Embryonic facial prominence (tissue), 1 donor: Measurements from ENCODE around the gene MAL.

Experiments used
- DNase-seq: peaks from one replicate; pipeline ENCODE4 v3.0.0-alpha.2; 2016; ENCODE audit errors: extremely low spot score

MAL gene

GRCh38 chr2:95061601-95062183 lies 36.2 kb downstream of the MAL start:
- DNase-seq = no peak

GRCh38 chr2:95062242-95063085 lies 37.0 kb downstream of the MAL start:
- DNase-seq = no peak

DNA sequence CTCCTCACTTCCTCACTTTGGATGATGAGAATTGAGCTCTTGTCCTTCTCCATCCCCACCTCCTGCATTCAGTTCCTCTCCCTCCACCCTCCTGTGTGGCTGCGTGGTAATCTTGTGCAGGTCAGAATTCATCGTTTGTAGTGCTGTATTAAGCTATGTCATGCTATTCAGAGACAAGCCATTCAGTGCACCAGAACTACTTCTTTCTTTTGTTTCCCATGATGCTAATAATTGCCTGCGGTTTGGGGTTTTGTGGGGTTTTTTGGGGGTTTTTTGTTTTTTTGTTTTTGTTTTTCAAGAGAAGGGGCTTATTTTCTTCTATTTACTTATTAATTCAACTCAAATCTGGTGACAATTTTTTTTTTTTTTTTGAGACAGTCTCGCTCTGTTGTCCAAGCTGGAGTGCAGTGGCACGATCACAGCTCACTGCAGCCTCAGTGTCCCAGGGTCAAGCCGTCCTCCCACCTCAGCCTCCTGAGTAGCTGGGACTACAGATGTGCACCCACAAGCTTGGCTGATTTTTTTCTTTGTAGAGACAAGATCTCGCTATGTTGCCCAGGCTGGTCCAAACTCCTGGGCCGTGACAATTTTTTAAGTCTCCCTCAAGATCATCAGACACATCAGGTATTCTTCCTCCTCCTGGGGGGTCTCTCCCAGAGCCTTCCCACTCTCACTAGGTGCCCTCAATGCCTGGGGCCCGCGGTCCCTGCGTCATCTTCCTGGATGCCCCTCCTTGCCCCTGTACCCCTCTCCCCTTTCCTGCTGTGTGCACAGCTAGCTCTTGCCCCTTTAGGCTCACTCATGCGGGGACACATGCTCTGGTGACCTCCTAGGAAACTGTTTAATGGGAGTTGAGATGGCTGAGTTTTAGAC lies 37.8 kb downstream of the MAL start:
- no peak for DNase-seq

- no peak for DNase-seq
These were observed 42.7 kb downstream of the MAL start for GRCh38 chr2:95068256-95068655.

DNA sequence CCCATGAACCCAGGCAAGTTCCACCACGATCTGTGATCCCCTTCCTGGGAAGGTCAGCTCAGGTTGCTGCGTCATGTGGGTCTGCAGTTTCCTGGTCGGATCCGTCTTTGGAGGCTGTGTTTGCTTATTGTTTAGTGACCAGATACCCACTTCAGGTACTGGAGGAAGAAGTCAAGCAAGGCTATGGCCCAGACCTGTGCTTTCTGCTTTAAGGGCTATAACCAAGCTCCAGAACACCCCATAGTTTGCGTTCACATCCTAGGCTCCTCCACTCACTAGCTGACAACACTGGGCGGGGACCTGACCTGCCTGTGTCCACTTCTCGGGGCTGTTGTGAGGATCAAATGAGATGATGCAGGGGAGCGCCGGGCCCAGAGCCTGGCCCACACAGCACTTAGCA lies 44.0 kb downstream of the MAL start:
- DNase-seq = no peak

DNA sequence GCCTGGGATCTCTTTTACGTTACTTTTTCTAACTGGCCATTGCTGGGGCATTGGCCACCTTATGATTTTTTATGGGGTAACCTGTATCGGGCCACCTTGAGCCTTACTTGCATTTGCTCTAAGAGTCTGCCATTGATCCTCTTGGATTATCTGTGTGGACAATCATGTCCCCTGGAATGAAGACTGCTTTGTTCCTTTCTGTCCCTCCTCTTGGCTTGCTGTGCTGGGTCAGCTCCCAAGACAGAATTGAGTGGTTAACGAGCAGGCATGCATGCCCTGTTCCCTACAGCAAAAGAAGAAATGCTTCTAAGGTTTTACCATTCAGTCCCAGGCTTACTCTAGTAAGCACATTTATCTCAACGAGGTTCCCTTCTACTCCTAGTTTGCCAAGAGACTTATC lies 46.3 kb downstream of the MAL start:
- DNase-seq = no peak

GRCh38 chr2:95072424-95072823 lies 46.9 kb downstream of the MAL start:
- DNase-seq = no peak

DNA sequence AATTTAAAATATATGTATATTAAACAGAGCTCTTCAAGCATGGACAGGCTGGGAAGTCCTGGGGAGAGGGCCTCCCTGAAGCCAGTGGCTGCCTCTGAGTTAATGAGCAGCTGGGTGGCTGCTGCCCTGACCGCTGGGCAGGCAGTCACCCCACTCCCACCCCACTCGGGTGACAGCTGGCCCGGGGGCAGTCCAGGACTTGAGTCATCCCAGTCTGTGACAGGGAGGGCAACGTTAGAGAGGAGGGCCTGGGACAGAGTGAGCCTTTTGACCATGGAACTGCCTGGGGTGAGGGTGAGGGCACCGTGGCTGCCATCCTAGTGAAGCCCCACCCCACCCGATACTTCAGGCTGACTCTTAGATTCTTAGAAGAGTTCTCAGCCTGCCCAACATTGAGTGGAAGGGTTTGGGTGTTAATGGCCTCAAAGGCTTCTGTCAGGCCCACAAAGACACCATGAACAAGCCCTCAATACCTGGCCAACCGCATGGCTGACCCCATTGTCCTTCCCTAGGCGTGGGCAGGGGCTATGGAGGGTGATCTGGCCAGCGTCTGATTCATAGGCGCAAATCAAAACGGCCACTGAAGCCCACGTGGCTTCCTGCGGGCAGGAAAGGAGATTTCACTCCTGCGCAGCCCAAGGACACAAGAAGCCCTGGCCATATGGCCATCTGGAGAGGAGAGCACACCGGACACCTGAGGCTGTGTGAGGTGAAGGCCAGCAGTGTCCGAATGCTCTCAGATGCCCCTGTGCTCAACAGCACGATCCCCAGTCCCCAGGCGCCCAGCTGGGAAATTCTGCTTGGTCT lies 48.6 kb downstream of the MAL start:
- no peak for DNase-seq

DNA sequence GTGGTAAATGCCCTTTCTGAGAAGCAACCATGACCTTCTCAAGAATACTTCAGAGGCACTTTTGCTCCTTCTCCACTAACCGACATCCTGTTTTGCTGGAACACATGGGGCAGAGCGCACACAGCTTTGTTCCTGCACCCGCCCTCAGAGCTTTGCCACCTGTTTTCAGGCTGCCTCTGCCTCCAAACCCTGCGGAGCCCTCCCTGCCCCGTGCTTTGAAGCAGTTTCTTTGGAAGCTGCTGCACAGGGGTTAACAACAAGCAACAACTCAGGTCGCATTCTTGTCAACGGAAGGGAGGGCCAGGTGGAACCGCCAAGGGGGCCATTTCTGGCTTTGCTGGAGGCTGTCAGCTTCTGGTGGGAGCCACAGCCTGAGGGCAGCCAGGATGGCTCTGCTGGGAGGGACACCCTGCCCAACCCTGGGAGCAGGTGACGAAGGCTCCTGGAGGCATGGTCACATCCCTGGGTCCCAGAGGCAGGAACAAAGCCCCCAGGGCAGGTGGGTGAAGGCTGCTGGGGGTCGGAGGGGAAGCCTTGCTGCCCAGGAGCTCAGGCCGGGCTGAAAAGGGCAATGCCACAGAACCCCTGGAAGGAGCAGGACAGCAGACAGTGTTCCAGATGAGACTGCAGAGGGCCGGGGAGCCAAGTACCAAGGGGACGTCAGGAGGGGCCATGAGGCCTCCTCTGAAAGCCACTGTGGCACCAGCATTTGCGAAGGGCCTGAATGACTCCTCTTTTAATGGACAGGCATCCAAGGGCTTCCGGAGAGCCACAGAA lies 49.3 kb downstream of the MAL start:
- DNase-seq = no peak

- no peak for DNase-seq
These were observed 50.1 kb downstream of the MAL start for GRCh38 chr2:95075440-95076132.

DNA sequence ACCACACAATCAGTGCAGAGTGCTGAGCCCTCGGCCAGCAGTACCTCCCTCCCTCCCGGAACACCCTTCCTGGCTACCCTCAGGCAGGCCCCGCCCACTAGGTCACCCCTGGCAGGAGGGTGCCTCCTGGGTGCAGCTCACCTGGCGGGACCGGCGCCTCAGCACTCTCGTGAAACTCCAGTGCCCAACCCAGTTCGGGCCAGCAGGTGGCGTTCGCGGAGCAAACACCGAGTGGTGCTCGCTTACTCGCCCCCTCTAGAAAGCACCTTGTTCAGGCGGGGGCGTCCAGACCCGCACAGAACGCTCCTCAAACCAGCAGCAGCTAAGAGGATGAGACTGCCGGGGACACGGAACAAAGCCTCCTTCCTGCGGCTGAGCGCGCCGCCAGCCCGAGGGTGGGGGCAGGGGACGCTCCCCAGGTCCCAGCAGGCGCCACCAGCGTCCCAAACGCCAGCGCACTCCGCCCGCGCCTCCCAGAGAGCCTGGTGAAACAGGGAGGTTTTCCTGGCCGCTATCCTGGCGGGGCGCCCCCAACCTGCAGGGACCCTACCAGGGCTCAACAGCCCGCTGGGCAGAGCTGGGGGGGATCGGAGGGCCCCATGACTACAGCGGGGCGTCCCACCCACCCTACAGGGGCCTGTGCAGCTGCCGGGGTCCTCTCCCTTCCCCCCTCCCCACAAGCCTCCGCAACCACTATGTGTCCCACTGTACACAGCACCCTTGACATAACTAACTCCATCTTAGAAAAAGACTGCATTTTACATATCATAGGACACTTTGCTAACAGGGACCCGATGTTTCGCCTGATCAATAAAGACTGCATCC lies 51.4 kb downstream of the MAL start:
- DNase-seq = no peak

- no peak for DNase-seq
These were observed 52.0 kb downstream of the MAL start for GRCh38 chr2:95077530-95077825.

GRCh38 chr2:95077861-95078603 lies 52.5 kb downstream of the MAL start:
- no peak for DNase-seq

DNA sequence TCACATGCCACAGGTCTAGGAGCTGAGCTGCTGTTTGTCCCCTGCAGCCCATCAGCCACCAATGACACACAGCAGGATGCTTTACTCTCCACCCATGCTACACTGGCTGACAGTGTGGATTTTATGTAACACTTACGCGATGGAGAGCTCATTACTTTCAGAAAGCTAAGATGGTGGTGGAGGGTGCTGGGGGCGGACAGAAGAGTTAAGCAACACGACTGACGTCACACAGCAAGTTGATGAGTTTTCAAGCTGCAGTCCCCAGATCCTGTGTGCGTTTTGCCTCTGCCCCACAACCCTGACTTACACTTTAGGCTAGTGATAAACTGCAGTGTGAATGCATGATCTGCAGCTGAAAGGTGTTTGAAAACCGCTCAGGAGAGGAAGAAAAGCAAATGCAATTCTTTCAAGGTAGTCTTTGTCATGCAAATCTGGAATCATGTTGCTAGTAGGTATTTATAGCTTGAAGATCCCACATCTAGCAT lies 53.7 kb downstream of the MAL start:
- no peak for DNase-seq

DNA sequence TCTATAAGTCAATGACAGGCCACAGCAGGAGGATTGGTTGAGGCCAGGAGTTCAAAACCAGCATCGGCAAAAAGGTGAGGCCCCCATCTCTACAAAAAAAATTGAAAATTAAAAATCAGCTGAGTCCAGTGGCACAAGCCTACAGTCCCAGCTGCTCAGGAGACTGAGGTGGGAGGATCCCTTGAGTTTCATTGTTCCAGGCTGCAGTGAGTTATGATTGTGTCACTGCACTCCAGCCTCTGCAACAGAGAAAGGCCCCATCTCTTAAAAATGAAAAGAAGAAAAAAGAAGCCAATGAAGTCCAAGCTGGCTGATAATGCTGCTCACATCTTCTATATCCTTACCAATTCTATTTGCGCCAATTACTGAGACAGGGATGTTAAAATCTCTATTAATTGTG lies 57.0 kb downstream of the MAL start:
- no peak for DNase-seq

DNA sequence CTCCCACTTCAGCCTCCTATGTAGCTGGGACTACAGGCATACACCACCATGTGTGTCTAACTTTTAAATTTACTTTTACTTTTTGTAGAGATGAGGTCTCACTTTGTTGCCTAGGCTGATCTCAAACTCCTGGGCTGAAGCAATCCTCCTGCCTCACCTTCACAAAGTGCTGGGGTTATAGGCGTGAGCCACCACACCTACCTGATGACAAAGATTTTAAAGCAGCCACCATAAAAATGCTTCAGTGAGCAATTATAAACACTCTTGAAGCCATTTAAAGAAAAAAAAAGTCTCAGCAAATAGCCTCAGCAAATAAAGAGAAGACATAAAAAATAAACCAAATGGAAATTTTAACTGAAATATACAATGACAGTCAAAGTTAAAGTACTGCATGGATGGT lies 60.5 kb downstream of the MAL start:
- DNase-seq = no peak

DNA sequence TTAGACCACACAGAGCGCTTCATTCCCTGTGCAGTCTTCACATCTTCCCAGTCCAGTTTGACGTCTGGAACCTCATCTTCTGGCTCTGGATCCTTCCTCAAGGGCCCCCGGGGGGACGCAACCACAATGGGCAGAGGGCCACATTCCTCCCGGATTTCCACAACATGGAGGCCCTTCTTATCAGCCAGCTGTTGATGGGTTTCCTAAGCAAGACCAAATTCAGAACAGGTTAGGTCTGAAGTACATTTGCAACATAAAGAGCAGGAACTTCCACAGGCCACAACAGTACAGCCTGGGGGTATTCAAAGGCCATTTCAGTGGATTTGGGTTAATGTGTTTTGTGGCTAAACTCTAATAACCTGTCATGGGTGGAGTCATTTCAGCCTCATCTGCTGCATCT lies 61.9 kb downstream of the MAL start:
- DNase-seq = no peak

GRCh38 chr2:95091885-95092555 lies 66.5 kb downstream of the MAL start:
- DNase-seq = no peak
